WERI-Rb-1 (cell line): ENCODE data around the gene RBM11.
"Not testable (repeated sequence)": the region's sequence is repeated elsewhere in the genome, so short reads cannot be mapped to it uniquely, and the experiment has no call there.

ENCODE experiments used
- DNase-seq: peaks from one replicate; pipeline ENCODE4 v3.0.0-alpha.2; 2020
- H3K27ac ChIP-seq: fragments of 250-450 bp; sonication (Bioruptor Pico); 2 replicates; pipeline ENCODE4 v1.5.1; 2020; ENCODE audit warnings: mild to moderate bottlenecking, moderate library complexity
- H3K27me3 ChIP-seq: fragments of 250-450 bp; sonication (Bioruptor Pico); 2 replicates; pipeline ENCODE4 v1.5.1; 2021; ENCODE audit warnings: mild to moderate bottlenecking, low read depth, moderate library complexity; ENCODE audit not compliant: insufficient read depth, severe bottlenecking
- H3K36me3 ChIP-seq: fragments of 250-450 bp; sonication (Bioruptor Pico); 2 replicates; pipeline ENCODE4 v1.5.1; 2020; ENCODE audit warnings: mild to moderate bottlenecking, moderate library complexity
- H3K4me3 ChIP-seq: 2 replicates; pipeline ENCODE4 v1.5.1; 2011; ENCODE audit warnings: low read depth, mild to moderate bottlenecking, control low read depth, low read length
- H3K9me3 ChIP-seq: fragments of 250-450 bp; sonication (Bioruptor Pico); 2 replicates; pipeline ENCODE4 v1.5.1; 2021; ENCODE audit warnings: mild to moderate bottlenecking, moderate library complexity; ENCODE audit not compliant: severe bottlenecking
- CTCF ChIP-seq: IDR thresholded peaks from 2 replicates; pipeline ENCODE4 v1.5.1; 2011; ENCODE audit warnings: low read depth, mild to moderate bottlenecking, control low read depth, inconsistent platforms, low read length

RBM11 gene, protein sequence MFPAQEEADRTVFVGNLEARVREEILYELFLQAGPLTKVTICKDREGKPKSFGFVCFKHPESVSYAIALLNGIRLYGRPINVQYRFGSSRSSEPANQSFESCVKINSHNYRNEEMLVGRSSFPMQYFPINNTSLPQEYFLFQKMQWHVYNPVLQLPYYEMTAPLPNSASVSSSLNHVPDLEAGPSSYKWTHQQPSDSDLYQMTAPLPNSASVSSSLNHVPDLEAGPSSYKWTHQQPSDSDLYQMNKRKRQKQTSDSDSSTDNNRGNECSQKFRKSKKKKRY

GRCh38 chr21:14215971-14216641, at the start of gene RBM11:
RBM11 (plus strand) TSS chr21:14216157; CDS start chr21:14216187, 30 bp downstream.
- no peak for TF ChIP-seq CTCF
- peak; percentile 78 for DNase-seq
- peak within 1 kb of the TSS; percentile 77 for H3K4me3 ChIP-seq
- H3K36me3 ChIP-seq, result no peaks in the 10 kb centered on the region
- H3K27me3 ChIP-seq, result no peaks in the 10 kb centered on the region
- no peaks in the 10 kb centered on the region for H3K9me3 ChIP-seq
- H3K27ac ChIP-seq, result peak within 1 kb of the TSS; percentile 21; the same call in 1 of the 2 replicates

GRCh38 chr21:14166463-14167223, 49.3 kb upstream of the RBM11 start:
- DNase-seq, result peak; percentile 15
- not testable (repeated sequence) for H3K36me3 ChIP-seq, H3K9me3 ChIP-seq, H3K4me3 ChIP-seq, H3K27me3 ChIP-seq, H3K27ac ChIP-seq

DNA sequence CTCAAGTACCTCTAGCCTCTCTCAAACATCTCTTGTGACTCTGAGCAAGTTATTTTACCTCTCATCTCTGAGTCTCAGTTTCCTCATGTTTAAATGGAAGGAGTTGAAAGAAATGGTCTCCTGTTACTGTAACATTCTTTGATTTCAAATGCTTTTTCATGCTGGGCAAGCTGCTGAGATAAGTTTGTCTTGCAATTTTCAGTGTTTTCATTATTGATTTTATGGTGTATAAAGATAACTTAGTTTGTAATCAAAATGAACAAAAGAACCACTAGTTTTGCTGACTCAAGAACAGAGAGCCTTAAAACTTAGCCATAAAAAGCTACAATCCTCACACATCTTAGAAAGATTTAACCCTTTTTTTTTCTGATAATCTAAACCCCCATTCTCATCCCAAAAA, 9.7 kb upstream of the RBM11 start:
- Histone ChIP-seq H3K9me3 (peaks cover 1% of the 10 kb centered on the region), H3K36me3 (no peaks in the 10 kb centered on the region), H3K27ac (no peak overlapping the region), H3K27me3 (no peaks in the 10 kb centered on the region), H3K4me3 (no peak overlapping the region)
- no peak for DNase-seq
- TF ChIP-seq CTCF, result no peak

DNA sequence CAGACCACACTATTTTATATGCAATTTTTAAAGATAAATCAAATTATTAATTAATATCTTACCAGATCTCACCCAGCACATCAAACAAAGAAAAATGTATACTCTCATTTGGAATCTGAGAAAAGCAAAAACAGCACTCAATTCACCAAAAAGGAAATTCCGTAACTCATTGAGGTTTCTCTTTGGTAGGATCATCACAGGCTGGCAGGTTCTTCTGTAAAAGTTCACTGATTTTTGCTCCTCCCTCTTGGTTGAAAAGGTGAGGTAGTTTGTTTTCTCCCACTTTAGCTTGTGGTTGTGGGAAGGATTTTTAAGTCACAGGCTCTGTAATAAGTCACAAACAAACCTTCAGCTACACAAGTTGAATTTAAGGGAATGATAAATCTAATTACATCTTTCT, 5.2 kb upstream of the RBM11 start, which contains the start of gene LIPI:
TSS of gene LIPI (minus strand) at position 218 of the 400 bp plus-strand sequence. CDS start at position 108, 110 bp downstream.
- Histone ChIP-seq H3K36me3 (no peaks in the 10 kb centered on the region), H3K27ac (no peak within 1 kb of the TSS), H3K4me3 (no peak within 1 kb of the TSS), H3K27me3 (no peaks in the 10 kb centered on the region), H3K9me3 (no peaks in the 10 kb centered on the region)
- TF ChIP-seq CTCF, result no peak
- no peak for DNase-seq

GRCh38 chr21:14213164-14213563, 2.8 kb upstream of the RBM11 start:
- Histone ChIP-seq H3K36me3 (no peaks in the 10 kb centered on the region), H3K27me3 (no peaks in the 10 kb centered on the region), H3K4me3 (no peak overlapping the region), H3K27ac (no peak overlapping the region), H3K9me3 (no peaks in the 10 kb centered on the region)
- no peak for DNase-seq
- TF ChIP-seq CTCF, result no peak

GRCh38 chr21:14223365-14223764, 7.4 kb downstream of the RBM11 start:
- Histone ChIP-seq H3K27ac (no peak overlapping the region), H3K9me3 (no peaks in the 10 kb centered on the region), H3K27me3 (no peaks in the 10 kb centered on the region), H3K4me3 (no peak overlapping the region), H3K36me3 (no peaks in the 10 kb centered on the region)
- DNase-seq, result no peak
- TF ChIP-seq CTCF, result no peak
